GM12878 (cell line): Measurements from ENCODE around the gene C6orf120. TPM values are rescaled to one million over a fixed set of nuclear protein-coding genes. Genes with fewer than 3 reads are reported as not detected.

Experiments used
- EP300 ChIP-seq, 2 experiments: fragments of 150-350 bp in 1 of 2; IDR thresholded peaks; 2 replicates each; pipeline ENCODE4 v1.6.1; 2011 to 2012; ENCODE audit warnings: low read depth in 2 of 2, low read length in 2 of 2, borderline replicate concordance in 1 of 2, improper control_type of control experiment in 1 of 2, inconsistent platforms in 1 of 2; ENCODE audit not compliant: control insufficient read depth in 1 of 2
- HDAC2 ChIP-seq: fragments of 200-600 bp; sonication (generic); IDR thresholded peaks from 2 replicates; pipeline ENCODE4 v1.6.1; 2017
- KDM1A ChIP-seq: fragments of 200-600 bp; sonication (generic); IDR thresholded peaks from 2 replicates; pipeline ENCODE4 v1.6.1; 2016; ENCODE audit warnings: borderline replicate concordance
- PML ChIP-seq: IDR thresholded peaks from 2 replicates; pipeline ENCODE4 v1.6.1; 2012; ENCODE audit warnings: low read length, inconsistent platforms
- SIN3A ChIP-seq: IDR thresholded peaks from 2 replicates; pipeline ENCODE4 v1.6.1; 2012; ENCODE audit warnings: low read depth, low read length, improper control_type of control experiment
- SIX5 ChIP-seq: IDR thresholded peaks from 2 replicates; pipeline ENCODE4 v1.6.1; 2011; ENCODE audit warnings: mild to moderate bottlenecking, low read depth, low read length, moderate library complexity; ENCODE audit not compliant: severe bottlenecking
- TBL1XR1 ChIP-seq: IDR thresholded peaks from 2 replicates; pipeline ENCODE4 v1.6.1; 2012; ENCODE audit warnings: low read depth, low read length, improper control_type of control experiment
- ZNF217 ChIP-seq: fragments of 450-650 bp; IDR thresholded peaks from 2 replicates; pipeline ENCODE4 v1.6.1; 2017; ENCODE audit warnings: antibody characterized with exemption, mild to moderate bottlenecking
- ZNF24 ChIP-seq: fragments of 450-650 bp; IDR thresholded peaks from 2 replicates; pipeline ENCODE4 v1.6.1; 2017; ENCODE audit warnings: antibody characterized with exemption, mild to moderate bottlenecking
- ZNF274 ChIP-seq: IDR thresholded peaks from one replicate; pipeline ENCODE4 v1.8.0; 2011; ENCODE audit not compliant: insufficient read length, insufficient read depth
- polyA plus RNA-seq, 11 experiments: library from polyadenylated mRNA; depleted of rRNA in 4 of 11; unstranded in 6 of 11; stranded (reverse) in 5 of 11; fragments of >200 nt; fragmentation: Nextera tagmentation in 4 of 11; fragmentation: Illumina TruSeq in 1 of 11; extraction: Ambion mirVana in 4 of 11; extraction: Trizol in 1 of 11; gene quantifications; 1 replicate in 1 of 11; 2 replicates in 10 of 11; pipeline versions ENCODE4 v1.2.1 to v1.2.3, GENCODE V29; 2011 to 2016; ENCODE audit warnings: inconsistent platforms in 2 of 11, missing spikeins in 2 of 11, low read depth in 1 of 11
- total RNA-seq, 4 experiments: library from RNA; depleted of rRNA in 3 of 4; stranded (reverse); fragments of >200 nt in 3 of 4; fragmentation: Illumina TruSeq in 1 of 4; extraction: Trizol in 1 of 4; gene quantifications; 2 replicates each; pipeline versions ENCODE4 v1.2.1 to v1.2.3, GENCODE V29; 2013 to 2021
- TF ChIP-seq, protein P1 (sequence below): IDR thresholded peaks from 2 replicates; pipeline ENCODE4 v1.6.1; 2012; ENCODE audit warnings: mild to moderate bottlenecking, low read depth, low read length

The C6orf120 gene
- total and polyA plus RNA-seq, 10 of the 15 experiments (the other 5 are each of a cell fraction or from before 2014, with no cell fraction given), result 3.6 to 23.9 (median 18.2) TPM

DNA sequence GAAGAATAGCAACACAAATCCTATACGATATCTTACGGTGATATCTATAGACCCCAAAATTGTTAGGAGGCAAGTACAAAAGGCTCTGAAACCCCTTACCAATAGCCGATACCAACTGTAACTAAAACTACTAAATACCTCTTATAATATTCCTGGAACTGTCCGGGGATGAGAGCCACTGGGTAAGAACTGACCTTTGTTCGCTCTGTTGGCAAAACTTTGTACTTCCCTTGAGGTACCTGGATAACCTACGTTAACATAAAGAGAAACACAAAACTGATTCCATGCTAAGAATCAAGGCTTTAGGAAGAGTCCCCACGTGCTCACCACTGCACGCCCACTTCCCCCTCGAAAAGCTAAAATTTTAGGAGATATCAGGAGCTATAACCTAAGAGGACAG is 12.7 kb downstream of the C6orf120 start (continued):
- TF ChIP-seq ZNF24, result no peak
- TF ChIP-seq SIN3A, result no peak
- TF ChIP-seq KDM1A, result no peak
- TF ChIP-seq, protein P1, sequence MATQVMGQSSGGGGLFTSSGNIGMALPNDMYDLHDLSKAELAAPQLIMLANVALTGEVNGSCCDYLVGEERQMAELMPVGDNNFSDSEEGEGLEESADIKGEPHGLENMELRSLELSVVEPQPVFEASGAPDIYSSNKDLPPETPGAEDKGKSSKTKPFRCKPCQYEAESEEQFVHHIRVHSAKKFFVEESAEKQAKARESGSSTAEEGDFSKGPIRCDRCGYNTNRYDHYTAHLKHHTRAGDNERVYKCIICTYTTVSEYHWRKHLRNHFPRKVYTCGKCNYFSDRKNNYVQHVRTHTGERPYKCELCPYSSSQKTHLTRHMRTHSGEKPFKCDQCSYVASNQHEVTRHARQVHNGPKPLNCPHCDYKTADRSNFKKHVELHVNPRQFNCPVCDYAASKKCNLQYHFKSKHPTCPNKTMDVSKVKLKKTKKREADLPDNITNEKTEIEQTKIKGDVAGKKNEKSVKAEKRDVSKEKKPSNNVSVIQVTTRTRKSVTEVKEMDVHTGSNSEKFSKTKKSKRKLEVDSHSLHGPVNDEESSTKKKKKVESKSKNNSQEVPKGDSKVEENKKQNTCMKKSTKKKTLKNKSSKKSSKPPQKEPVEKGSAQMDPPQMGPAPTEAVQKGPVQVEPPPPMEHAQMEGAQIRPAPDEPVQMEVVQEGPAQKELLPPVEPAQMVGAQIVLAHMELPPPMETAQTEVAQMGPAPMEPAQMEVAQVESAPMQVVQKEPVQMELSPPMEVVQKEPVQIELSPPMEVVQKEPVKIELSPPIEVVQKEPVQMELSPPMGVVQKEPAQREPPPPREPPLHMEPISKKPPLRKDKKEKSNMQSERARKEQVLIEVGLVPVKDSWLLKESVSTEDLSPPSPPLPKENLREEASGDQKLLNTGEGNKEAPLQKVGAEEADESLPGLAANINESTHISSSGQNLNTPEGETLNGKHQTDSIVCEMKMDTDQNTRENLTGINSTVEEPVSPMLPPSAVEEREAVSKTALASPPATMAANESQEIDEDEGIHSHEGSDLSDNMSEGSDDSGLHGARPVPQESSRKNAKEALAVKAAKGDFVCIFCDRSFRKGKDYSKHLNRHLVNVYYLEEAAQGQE, result no peak
- TF ChIP-seq SIX5, result no peak
- TF ChIP-seq ZNF217, result no peak
- no peak for TF ChIP-seq HDAC2
- no peak for TF ChIP-seq PML
- TF ChIP-seq EP300 (IDR thresholded peaks at IDR 0.05; ENCODE audit: borderline replicate concordance in 1 of 2, control insufficient read depth in 1 of 2, low read depth in 2 of 2, low read length in 2 of 2), result no peak
- TF ChIP-seq ZNF274, result no peak
- TF ChIP-seq TBL1XR1, result no peak
